ELF-1 (cell line): Measurements from ENCODE around the gene DRD2.

Source experiments
- DNase-seq: peaks from one replicate; pipeline ENCODE4 v3.0.0-alpha.2; 2016; ENCODE audit warnings: low read depth, low spot score

DRD2 gene

DNA sequence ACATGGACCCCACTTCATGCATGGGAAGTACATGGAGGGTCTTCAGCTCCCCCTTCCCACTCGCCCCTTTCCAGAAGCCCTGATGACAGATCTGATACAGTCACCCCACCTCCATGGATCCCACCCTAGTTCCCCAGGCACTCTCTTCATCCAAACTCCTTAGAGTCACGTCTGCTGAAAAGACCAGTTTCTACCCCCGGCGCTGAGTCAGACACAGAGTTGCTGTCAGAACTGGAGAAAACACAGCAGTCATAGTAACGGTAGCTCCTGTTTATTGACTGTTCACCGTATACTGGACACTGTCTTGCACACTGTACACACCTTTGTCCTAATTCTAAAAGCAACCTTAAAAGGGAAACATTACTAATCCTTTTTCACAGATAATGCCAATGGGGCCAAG is 29.1 kb downstream of the DRD2 start:
- DNase-seq = no peak

GRCh38 chr11:113444502-113445123 is 30.6 kb downstream of the DRD2 start:
- no peak for DNase-seq

GRCh38 chr11:113440816-113441215 is 34.4 kb downstream of the DRD2 start:
- no peak for DNase-seq

DNA sequence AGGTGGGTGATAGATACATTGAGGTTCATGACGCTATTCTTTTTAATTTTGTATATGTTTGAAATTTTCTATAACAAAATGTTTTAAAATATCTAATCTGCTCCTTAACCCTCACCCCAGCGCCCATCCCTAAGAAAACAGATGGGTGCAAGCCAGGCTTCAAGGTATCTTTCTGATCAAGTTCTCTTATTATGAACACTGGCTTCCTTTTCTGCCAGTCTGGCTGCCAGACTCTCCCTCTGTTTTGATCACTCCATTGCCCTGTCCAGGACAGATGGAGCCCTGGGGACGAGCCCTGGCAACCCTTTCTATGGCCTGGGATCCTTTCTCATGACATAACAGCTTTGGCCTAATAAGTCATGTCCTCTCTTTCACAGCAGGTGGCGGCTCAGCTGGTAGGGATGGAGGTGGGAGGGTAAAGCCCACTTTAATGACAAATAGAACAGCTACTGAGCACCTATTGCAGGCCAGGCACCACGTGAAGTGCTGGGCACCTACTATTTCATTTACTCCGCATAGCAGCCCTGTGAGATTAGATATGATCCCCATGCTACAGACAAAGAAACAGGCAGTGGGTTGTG is 38.4 kb downstream of the DRD2 start:
- DNase-seq = no peak

DNA sequence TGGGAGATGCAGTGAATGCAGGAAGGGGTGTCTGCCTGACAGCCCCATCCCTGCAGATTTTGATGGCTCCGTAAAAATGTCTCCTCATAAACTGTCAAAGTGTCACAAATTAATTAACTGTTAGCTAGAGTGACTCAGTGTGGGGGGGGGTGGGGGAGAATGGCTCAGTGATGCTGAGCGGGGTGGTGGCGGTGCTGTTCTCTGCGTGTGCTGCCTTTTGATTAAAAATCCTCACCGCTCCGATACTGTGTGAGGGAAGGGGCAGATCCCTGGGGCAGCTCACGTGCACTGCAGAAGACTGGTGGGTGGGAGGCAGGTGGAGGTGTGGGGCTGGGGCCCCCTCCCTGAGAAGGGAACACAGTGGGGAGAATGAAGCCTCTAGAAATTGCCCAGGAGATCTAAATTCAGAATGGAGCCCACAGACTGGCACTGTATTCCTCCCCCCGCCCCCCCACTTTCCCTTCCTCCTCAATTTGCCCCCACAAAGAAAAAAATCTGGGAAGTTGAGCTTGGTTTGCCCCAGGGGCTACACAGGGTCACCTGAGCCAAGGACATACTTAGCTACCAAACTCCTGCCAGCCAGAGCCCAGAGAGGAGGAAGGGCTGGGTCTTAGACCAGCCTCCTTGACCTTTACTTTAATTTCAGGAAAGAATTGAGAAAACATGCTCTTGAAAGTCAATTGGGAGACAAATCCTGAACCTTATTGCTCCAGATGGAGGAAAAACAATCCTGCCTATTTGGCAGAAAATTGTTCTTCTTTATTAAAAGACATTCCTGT is 39.8 kb downstream of the DRD2 start:
- DNase-seq = no peak

DNA sequence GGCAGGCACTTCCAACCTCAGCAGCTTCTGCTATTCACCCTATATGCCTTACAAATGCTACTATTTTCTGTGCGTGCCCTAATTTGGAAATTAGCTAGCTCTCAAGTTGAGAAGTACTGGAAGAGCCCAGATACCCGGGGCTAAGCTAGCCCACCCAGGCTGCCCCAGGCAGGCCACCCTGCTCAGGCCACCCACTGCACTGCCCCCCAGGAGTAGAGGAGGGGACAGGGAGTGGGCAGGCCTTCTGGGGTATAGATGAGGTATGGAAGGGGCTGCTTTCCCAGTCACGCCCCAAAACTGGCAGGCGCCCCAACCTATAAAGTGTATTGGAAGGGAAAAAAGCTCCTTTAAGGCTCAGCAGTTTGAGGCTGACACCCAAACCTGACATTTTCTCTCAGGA is 43.5 kb downstream of the DRD2 start:
- DNase-seq = no peak

DNA sequence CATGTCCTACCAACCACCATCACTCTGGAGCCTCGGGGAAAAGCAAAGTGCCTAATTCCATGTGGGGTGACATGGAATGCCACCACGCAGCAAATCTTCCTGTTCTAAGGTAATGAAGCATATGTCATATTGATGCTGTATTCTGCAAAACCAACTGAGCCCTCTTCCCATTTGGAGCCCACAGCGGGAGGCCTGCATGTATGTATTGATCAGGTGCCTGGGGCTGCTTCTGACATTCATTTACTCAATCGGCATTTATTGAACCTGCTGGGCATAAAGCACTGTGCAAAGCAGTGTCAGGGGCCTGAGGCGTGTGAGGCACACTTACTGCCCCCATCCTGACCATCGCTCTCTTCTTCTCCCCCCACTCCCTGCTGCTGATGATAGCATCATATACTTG is 48.5 kb downstream of the DRD2 start:
- DNase-seq = no peak

DNA sequence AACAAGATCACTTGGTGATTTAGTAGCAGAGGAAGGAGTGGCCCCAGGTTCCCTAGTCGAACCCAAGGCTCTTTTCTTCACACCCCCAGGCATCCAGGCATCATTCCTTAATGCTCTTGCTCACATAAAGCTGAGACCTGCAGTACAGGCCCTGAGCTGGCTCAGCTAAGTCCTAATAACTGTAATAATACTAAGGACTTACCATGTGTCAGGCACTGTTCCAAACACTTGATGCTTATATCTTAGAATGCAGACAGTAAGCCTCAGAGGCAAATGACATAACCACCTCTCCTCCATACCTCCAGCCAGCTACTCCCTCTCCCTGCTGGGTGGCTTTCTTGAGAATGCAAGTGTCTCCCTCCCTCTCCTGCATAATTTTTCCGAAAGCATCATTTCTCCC is 54.4 kb downstream of the DRD2 start:
- no peak for DNase-seq

- DNase-seq = no peak
Observed at GRCh38 chr11:113419454-113420003, 55.7 kb downstream of the DRD2 start.

DNA sequence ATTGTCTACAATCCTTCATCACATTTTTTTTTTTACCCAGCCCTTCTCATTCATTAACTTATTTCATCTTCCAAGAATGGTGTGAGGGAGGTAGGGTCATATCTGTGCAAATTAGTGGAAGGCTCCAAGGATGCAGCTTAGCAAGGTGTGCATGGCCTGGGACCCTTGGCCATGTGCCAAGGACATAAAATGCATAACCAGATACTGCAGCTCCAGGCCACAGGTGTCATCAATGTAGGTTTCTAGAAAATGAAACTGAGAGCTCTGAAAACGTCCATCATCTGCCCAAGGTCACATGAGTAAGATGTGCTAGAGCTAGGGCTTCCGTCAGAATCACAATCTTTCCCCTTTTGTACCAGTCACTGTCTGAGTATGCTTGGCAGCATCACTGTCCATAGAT is 57.8 kb downstream of the DRD2 start:
- no peak for DNase-seq

- no peak for DNase-seq
Observed at GRCh38 chr11:113415343-113415742, 59.9 kb downstream of the DRD2 start.

DNA sequence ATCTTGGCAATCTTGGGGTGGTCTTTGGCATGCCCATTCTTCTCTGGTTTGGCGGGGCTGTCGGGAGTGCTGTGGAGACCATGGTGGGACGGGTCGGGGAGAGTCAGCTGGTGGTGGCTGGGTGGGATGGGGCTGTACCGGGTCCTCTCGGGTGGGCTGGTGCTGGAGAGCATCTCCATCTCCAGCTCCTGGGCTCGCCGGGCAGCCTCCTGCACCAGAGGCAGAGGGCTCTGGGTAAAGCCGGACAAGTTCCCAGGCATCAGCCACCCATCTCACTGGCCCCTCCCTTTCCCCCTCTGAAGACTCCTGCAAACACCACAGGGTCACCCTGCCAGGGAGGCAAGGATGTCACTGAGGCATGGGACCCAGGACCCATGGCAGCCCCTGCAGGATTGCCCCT is 62.5 kb downstream of the DRD2 start:
- no peak for DNase-seq

- no peak for DNase-seq
Observed at GRCh38 chr11:113411536-113411935, 63.7 kb downstream of the DRD2 start.

DNA sequence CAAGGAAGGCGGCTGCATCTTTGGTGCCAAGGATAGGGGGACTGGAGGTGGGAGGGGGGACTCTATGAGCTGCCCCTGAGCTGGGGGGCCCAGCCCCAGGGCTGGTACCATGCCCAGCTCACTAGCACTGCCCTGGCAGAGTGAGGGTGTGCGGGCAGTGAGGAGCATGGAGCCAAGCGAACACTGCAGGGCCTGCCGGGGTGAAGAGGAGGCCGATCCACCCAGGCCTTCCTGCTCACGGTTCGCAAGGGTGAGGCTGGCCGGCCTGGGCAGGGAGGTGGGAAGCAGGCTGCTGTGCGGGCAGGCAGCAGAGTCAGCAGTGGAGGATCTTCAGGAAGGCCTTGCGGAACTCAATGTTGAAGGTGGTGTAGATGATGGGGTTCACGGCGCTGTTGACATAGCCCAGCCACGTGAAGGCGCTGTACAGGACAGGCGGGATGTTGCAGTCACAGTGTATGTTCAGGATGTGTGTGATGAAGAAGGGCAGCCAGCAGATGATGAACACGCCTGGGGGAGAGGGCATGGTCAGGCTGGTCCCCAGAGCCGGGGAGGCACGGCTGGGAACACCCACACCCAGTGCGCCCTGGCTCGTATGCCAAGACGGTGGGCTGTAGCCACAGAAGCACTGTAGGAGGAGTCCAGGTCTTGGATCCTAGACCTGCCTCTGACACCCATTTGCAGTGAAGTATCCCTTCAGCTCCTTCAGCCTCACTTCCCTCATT is 64.6 kb downstream of the DRD2 start:
- no peak for DNase-seq

DNA sequence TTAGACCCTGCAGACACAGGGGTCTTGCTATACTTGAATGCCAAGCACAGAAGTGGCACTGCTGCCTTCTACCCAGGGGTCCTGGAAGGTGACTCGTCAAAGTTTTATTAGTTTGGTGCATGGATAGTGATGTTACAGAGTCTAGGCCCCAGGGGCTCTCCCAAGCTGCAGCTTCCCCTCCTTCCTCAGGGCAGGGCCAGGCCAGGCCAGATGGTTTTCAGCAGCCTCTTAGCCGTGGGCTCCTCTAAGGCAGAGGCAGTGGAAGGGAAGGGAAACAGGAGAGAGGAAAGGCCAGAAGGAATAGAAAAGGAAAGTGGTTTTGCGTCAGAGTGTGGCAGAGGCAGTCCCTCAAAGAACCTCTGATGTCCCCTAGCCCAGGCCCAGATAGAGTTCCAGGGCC is 65.7 kb downstream of the DRD2 start:
- no peak for DNase-seq

- DNase-seq = no peak
Observed at GRCh38 chr11:113408887-113409286, 66.3 kb downstream of the DRD2 start.

GRCh38 chr11:113408206-113408605 is 67.0 kb downstream of the DRD2 start:
- no peak for DNase-seq

DNA sequence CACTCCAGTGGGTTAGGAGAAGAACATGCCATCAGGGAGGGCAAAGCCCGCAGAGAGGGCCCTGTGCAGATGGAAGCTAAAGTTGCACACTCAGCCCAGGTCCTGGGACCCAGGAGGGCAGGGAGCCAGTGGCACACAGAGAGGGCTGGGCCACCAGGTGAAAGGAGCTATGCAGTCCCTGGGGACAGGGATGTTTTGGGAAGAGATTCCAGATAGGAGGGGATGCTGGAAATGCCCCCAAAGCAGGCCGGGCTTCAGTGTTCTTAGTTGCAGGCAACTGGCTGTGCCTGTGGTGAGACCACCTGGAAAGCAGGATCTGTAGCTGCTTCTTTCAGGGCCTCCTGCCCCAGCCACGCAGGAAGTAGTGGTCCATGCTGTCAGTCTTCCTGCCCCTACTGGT is 68.0 kb downstream of the DRD2 start:
- no peak for DNase-seq

DNA sequence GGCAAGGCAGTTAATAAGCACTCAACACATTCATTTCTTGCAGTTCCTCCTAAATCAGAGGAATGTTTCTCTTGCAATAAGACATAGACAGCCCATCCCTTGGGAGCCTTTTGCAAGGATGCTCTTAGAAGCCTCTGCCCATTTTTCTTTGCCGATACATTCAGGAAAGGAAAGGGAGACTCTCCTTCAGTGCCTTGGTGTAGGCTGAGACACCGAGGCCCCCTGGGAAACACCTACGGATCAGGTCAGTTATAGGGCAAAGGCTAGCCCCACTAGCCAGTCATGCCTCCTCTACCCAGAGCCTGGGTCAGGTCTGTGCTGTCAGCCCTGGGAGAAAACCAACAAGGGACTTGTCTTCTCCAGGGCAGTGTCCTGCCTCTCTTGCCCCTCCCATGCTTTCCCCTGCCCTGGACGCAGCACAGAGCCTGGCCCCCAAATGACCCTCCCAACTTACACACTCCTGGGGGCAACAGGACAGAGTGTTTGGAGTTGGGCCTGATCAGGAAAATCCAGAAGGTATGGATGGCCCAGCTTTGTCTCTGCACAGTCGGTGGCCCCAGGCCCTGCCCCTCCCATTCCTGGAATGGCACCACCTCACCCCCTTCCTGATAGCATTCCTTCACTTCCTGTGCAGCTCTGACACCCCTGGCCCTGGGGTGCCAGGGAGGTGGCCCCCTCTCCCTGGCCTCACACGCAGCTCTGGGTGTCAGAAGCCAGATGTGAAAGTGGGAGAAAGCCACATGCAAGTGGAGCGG is 69.3 kb downstream of the DRD2 start:
- peak; percentile 25 for DNase-seq

DNA sequence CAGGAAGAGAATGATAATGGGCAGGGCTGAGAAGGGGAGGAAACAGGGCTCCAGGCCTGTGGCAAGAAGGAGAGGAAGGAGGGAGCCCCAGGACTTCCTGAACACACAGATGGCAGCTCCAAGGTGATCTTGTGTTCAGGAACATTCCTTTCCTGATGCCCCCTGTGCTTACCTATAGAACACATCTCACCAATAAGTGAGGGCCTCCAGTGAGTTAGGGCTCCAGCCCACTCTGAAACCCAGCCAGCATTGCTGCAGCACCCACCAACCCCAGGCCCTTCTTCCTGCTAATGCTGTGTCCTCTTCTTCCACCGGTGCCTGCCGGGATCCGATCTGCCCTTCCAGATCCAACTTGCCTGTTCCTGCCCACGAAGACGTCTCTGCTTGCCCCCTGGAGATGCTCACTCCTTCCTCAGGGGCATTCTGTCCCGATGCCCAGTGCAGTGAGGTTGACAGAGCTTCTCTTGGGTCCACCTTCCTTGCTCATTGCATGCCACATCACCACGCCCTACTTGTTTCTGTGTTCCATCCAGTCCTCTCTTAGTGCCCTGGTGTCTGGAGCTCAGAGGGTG is 70.3 kb downstream of the DRD2 start:
- no peak for DNase-seq

GRCh38 chr11:113401718-113402117 is 73.5 kb downstream of the DRD2 start:
- no peak for DNase-seq
